ENCODE measurements around the gene KCNAB2.

Gene KCNAB2

DNA sequence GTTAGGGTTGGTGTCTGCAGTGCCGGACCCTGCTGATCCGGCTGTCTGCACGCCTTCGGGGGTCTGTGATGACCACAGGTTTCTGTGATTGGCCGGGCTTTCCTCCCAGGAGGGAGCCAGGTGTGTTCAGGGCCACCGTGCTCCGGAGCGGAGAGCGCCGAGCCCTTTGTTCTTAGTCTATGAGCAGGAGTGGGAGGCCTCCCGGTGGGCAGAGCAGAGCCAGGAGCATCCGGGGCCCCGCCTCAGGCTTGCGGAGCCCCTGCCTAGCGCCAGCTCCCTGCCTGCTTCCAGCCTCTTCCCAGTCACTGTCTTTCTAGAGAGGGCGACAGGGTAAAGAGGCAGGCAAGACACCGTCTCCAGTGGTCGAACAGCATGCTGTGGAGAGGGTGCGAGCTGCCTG lies 31.8 kb downstream of the KCNAB2 start:
- peaks cover 2% of the 10 kb centered on the region for H3K4me1 ChIP-seq (ENCODE audit: insufficient read depth, insufficient read length)
- no peak overlapping the region for H3K4me3 ChIP-seq (ENCODE audit: insufficient read length, low read depth)
- TF ChIP-seq SUZ12 (IDR thresholded peaks at IDR 0.05; ENCODE audit: extremely low read depth, insufficient read depth, insufficient read length) (no peak), YY1 (IDR thresholded peaks at IDR 0.05; ENCODE audit: insufficient read depth, insufficient read length) (no peak), ZNF274 (IDR thresholded peaks at IDR 0.05; ENCODE audit: low read depth, low read length) (no peak)
- H3K9ac ChIP-seq (ENCODE audit: insufficient read length, low read depth), result no peak overlapping the region
- H3K36me3 ChIP-seq (ENCODE audit: insufficient read depth, insufficient read length, low read length), result no peaks in the 10 kb centered on the region
- no peaks in the 10 kb centered on the region for H3K9me3 ChIP-seq (ENCODE audit: insufficient read depth, low read length)
- no peak for DNase-seq (ENCODE audit: low read depth, low spot score)
- H3K27me3 ChIP-seq (ENCODE audit: insufficient read depth, insufficient read length), result no peaks in the 10 kb centered on the region

DNA sequence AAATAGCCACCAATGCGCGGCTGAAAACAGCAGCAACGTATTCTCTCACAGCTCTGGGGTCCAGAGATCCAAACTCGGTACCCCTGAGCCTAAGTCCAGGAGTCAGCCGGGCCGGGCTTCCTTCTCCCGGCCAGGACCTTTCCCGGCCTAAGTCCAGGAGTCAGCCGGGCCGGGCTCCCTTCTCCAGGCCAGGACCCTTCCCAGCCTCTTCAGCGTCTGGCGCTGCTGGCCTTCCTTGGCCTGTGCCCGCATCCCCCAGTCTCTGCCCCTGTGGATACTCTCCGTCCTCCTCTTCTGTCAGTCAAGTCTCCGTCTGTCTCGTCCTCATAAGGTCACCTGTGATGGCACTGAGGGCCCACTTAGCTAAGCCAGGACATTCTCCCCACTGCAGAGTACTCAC lies 32.2 kb downstream of the KCNAB2 start:
- Histone ChIP-seq H3K9ac (ENCODE audit: insufficient read length, low read depth) (no peak overlapping the region), H3K4me1 (ENCODE audit: insufficient read depth, insufficient read length) (peaks cover 2% of the 10 kb centered on the region), H3K4me3 (ENCODE audit: insufficient read length, low read depth) (no peak overlapping the region), H3K27me3 (ENCODE audit: insufficient read depth, insufficient read length) (no peaks in the 10 kb centered on the region), H3K36me3 (ENCODE audit: insufficient read depth, insufficient read length, low read length) (no peaks in the 10 kb centered on the region), H3K9me3 (ENCODE audit: insufficient read depth, low read length) (no peaks in the 10 kb centered on the region)
- DNase-seq (ENCODE audit: low read depth, low spot score), result no peak
- TF ChIP-seq ZNF274 (IDR thresholded peaks at IDR 0.05; ENCODE audit: low read depth, low read length), result no peak

DNA sequence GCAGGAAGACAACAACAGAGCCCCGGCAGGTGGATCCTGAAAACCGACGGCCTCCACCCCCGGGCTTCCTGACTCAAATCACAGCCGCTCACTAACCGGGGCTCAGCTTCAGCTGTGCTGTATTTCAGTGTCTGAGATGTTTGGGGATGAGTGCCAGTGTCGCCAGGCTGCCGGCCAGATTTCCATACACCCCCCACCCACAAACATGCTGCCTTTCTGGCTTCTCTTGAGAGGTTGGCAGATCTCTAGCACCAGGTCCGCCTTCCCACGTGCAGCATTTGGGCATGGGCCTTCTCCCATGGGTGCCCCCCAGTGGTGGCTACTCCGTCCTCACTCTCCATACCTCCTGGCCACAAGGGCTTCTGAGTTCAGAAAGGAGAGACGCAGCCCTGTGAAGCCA lies 34.8 kb downstream of the KCNAB2 start:
- H3K4me3 ChIP-seq (ENCODE audit: insufficient read length, low read depth), result no peak overlapping the region
- H3K4me1 ChIP-seq (ENCODE audit: insufficient read depth, insufficient read length), result peaks cover 2% of the 10 kb centered on the region
- no peak overlapping the region for H3K9ac ChIP-seq (ENCODE audit: insufficient read length, low read depth)
- H3K9me3 ChIP-seq (ENCODE audit: insufficient read depth, low read length), result no peaks in the 10 kb centered on the region
- H3K27me3 ChIP-seq (ENCODE audit: insufficient read depth, insufficient read length), result no peaks in the 10 kb centered on the region
- no peak for TF ChIP-seq YY1 (IDR thresholded peaks at IDR 0.05; ENCODE audit: insufficient read depth, insufficient read length)
- no peak for TF ChIP-seq SUZ12 (IDR thresholded peaks at IDR 0.05; ENCODE audit: extremely low read depth, insufficient read depth, insufficient read length)
- no peak for TF ChIP-seq ZNF274 (IDR thresholded peaks at IDR 0.05; ENCODE audit: low read depth, low read length)
- no peak for DNase-seq (ENCODE audit: low read depth, low spot score)
- no peaks in the 10 kb centered on the region for H3K36me3 ChIP-seq (ENCODE audit: insufficient read depth, insufficient read length, low read length)

DNA sequence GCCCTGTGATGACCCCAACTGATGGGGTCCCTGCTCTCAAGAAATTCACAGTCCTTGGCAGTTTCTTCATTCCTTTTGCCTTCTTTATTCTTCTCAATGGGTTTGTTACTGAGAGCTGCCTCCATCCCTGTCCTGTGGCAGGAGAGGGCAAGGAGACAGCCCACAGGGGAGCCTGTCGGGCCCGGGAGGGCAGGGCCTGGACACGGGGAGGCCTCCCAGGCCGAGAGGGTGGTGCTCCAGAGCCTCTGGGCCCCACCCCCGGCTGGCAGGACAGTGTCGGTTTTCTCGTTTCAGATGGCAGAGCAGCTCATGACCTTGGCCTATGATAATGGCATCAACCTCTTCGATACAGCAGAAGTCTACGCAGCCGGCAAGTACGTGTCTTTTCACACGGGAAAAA lies 36.2 kb downstream of the KCNAB2 start:
- Histone ChIP-seq H3K4me3 (ENCODE audit: insufficient read length, low read depth) (no peak overlapping the region), H3K36me3 (ENCODE audit: insufficient read depth, insufficient read length, low read length) (no peaks in the 10 kb centered on the region), H3K9ac (ENCODE audit: insufficient read length, low read depth) (no peak overlapping the region), H3K4me1 (ENCODE audit: insufficient read depth, insufficient read length) (peaks cover 2% of the 10 kb centered on the region), H3K27me3 (ENCODE audit: insufficient read depth, insufficient read length) (no peaks in the 10 kb centered on the region), H3K9me3 (ENCODE audit: insufficient read depth, low read length) (no peaks in the 10 kb centered on the region; the same call in 1 of the 2 replicates)
- TF ChIP-seq YY1 (IDR thresholded peaks at IDR 0.05; ENCODE audit: insufficient read depth, insufficient read length) (no peak), ZNF274 (IDR thresholded peaks at IDR 0.05; ENCODE audit: low read depth, low read length) (no peak), SUZ12 (IDR thresholded peaks at IDR 0.05; ENCODE audit: extremely low read depth, insufficient read depth, insufficient read length) (no peak)
- no peak for DNase-seq (ENCODE audit: low read depth, low spot score)

DNA sequence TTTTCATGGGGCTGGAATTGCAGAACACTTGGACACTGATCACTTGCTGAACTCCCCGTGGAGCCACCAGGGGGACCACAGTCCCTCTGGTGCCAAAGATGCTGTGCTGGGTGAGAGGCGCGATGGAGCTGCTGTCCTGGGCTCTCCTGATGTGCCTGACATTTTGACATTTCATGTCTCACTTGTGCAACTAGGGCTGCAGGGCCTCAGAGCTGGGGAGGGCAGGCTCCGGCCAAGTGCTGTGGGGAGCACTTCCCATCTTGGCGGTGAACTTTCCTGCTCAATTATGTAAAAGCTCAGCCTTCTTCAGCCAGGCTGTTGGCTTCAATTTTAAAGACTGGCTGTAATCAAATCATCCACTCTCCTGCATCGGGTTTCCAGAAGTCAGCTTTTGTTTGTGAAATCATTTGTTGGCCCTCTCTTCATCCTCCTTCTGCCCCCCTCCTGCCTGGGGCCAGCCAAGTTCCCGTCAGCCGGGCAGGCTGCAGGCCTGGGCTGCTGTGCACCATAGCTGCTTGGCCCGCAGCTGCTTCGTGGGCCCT lies 36.8 kb downstream of the KCNAB2 start:
- Histone ChIP-seq H3K4me1 (ENCODE audit: insufficient read depth, insufficient read length) (peaks cover 2% of the 10 kb centered on the region), H3K9ac (ENCODE audit: insufficient read length, low read depth) (no peak overlapping the region), H3K27me3 (ENCODE audit: insufficient read depth, insufficient read length) (no peaks in the 10 kb centered on the region), H3K9me3 (ENCODE audit: insufficient read depth, low read length) (no peaks in the 10 kb centered on the region; the same call in 1 of the 2 replicates), H3K36me3 (ENCODE audit: insufficient read depth, insufficient read length, low read length) (no peaks in the 10 kb centered on the region), H3K4me3 (ENCODE audit: insufficient read length, low read depth) (no peak overlapping the region)
- TF ChIP-seq ZNF274 (IDR thresholded peaks at IDR 0.05; ENCODE audit: low read depth, low read length), result no peak
- TF ChIP-seq SUZ12 (IDR thresholded peaks at IDR 0.05; ENCODE audit: extremely low read depth, insufficient read depth, insufficient read length), result no peak
- TF ChIP-seq YY1 (IDR thresholded peaks at IDR 0.05; ENCODE audit: insufficient read depth, insufficient read length), result no peak
- DNase-seq (ENCODE audit: low read depth, low spot score), result no peak

DNA sequence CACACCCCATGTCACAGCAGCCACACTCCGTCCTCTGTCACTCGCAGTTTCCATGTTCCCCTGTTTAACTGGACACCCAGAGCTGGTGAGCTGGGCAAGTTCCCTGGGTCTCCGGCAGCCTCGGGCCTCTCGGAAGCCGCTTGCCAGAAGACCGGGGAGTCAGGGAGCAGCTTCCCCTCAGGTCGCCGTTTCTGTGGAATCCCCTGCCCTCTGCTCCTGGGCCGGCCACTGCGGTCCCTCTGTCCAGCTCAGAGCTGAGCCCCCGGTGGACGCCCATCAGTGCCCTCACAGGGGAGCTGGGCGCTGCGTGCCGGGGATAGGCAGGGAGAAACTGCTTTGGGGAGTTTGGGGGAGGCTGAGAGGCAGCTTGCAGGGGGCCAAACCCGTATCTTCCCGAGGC lies 37.7 kb downstream of the KCNAB2 start:
- no peaks in the 10 kb centered on the region for H3K36me3 ChIP-seq (ENCODE audit: insufficient read depth, insufficient read length, low read length)
- DNase-seq (ENCODE audit: low read depth, low spot score), result no peak
- H3K4me1 ChIP-seq (ENCODE audit: insufficient read depth, insufficient read length), result peaks cover 2% of the 10 kb centered on the region
- TF ChIP-seq SUZ12 (IDR thresholded peaks at IDR 0.05; ENCODE audit: extremely low read depth, insufficient read depth, insufficient read length) (no peak), ZNF274 (IDR thresholded peaks at IDR 0.05; ENCODE audit: low read depth, low read length) (no peak), YY1 (IDR thresholded peaks at IDR 0.05; ENCODE audit: insufficient read depth, insufficient read length) (no peak)
- H3K9me3 ChIP-seq (ENCODE audit: insufficient read depth, low read length), result no peaks in the 10 kb centered on the region; the same call in 1 of the 2 replicates
- no peak overlapping the region for H3K9ac ChIP-seq (ENCODE audit: insufficient read length, low read depth)
- H3K27me3 ChIP-seq (ENCODE audit: insufficient read depth, insufficient read length), result no peaks in the 10 kb centered on the region
- no peak overlapping the region for H3K4me3 ChIP-seq (ENCODE audit: insufficient read length, low read depth)

DNA sequence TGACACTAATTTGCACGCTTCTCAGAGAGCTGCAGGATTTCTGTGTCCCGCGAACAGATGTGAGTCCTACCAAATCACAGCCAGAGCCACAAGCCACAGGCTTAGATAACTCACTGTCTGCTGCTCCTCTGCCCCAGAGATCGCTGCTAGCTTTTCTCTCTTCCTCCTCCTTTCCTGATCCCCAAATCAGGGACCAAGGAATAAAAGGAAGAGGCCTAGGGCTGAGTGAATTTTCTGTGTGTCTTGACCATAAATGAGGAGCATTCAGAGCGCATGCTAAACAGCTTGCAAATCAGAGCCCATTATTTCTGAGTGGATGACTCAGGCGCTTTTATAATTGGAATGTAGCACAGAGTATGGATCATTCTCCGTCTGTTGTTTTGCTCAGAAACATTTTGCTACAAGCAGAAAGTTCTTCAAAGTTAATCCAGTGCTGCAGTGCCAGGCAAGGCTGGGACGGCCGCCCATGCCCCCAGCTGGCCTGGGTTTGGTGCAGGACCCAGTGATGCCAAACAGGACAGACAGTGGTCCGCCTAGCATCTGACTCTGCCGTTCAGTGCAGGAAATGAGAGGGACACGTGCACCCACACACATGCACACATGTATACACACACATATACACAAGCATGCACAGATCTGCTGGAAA lies 38.2 kb downstream of the KCNAB2 start:
- DNase-seq (ENCODE audit: low read depth, low spot score), result no peak

More for the DNA sequence above, 38.2 kb downstream of the KCNAB2 start:
- Histone ChIP-seq H3K9me3 (ENCODE audit: insufficient read depth, low read length) (no peaks in the 10 kb centered on the region; the same call in 1 of the 2 replicates), H3K4me3 (ENCODE audit: insufficient read length, low read depth) (no peak overlapping the region), H3K4me1 (ENCODE audit: insufficient read depth, insufficient read length) (peaks cover 2% of the 10 kb centered on the region), H3K36me3 (ENCODE audit: insufficient read depth, insufficient read length, low read length) (no peaks in the 10 kb centered on the region), H3K27me3 (ENCODE audit: insufficient read depth, insufficient read length) (no peaks in the 10 kb centered on the region), H3K9ac (ENCODE audit: insufficient read length, low read depth) (no peak overlapping the region)
- TF ChIP-seq ZNF274 (IDR thresholded peaks at IDR 0.05; ENCODE audit: low read depth, low read length) (no peak), SUZ12 (IDR thresholded peaks at IDR 0.05; ENCODE audit: extremely low read depth, insufficient read depth, insufficient read length) (no peak), YY1 (IDR thresholded peaks at IDR 0.05; ENCODE audit: insufficient read depth, insufficient read length) (no peak)
